Body of pancreas (tissue), 4 donors: ENCODE data around the gene CDH4. TPM values are rescaled to one million over a fixed set of nuclear protein-coding genes. Genes with fewer than 3 reads are reported as not detected.

Experiments used
- ATAC-seq: fragments of 150-250 bp; one replicate; pipeline ENCODE4 v1.9.1; 2016
- DNase-seq, 4 donors: peaks; one replicate each; pipeline ENCODE4 v3.0.0-alpha.2; 2019
- H3K27ac ChIP-seq, 4 donors: fragments of 200-600 bp; sonication (generic); 1 replicate in 3 of 4; 2 replicates in 1 of 4; pipeline versions ENCODE4 v1.5.1 to v1.6.1; 2016 to 2019; ENCODE audit warnings: mild to moderate bottlenecking in 1 of 4, mixed read lengths in 1 of 4, moderate library complexity in 1 of 4
- H3K27me3 ChIP-seq, 2 donors: fragments of 200-600 bp; sonication (generic); one replicate each; pipeline ENCODE4 v1.6.0; 2016; ENCODE audit warnings: mild to moderate bottlenecking in 1 of 2
- H3K36me3 ChIP-seq, 2 donors: fragments of 200-600 bp; sonication (generic); replicated peaks in 1 of 2; 2 replicates each; pipeline ENCODE4 v1.5.1; 2016; ENCODE audit warnings: low read depth in 2 of 2; ENCODE audit not compliant: insufficient read depth in 1 of 2
- H3K4me1 ChIP-seq: fragments of 200-600 bp; sonication (generic); one replicate; pipeline ENCODE4 v1.6.0; 2016
- H3K4me3 ChIP-seq, 2 donors: fragments of 200-600 bp; sonication (generic); 1 replicate in 1 of 2; 2 replicates in 1 of 2; pipeline ENCODE4 v1.5.1; 2016 to 2019
- H3K9me3 ChIP-seq, 3 donors: fragments of 200-600 bp; sonication (generic); 1 replicate in 2 of 3; 2 replicates in 1 of 3; pipeline ENCODE4 v1.5.1; 2016
- POLR2A ChIP-seq, 3 donors: fragments of 450-650 bp; IDR thresholded peaks; one replicate each; pipeline ENCODE4 v1.6.1; 2016; ENCODE audit warnings: antibody characterized with exemption in 3 of 3, mild to moderate bottlenecking in 2 of 3
- WGBS, 2 donors: methylation state at CpG; one replicate each; pipeline ENCODE4 v1.1.5; 2017; 5-methylcytosine and 5-hydroxymethylcytosine counted together
- intact Hi-C: fragments of 100-400 bp; cut with DNase I; formaldehyde crosslinking; loops from one replicate; pipeline ENCODE4 v1.15.1; 2023
- total RNA-seq, 2 donors: library from RNA; depleted of rRNA; stranded (reverse); fragments of >200 nt; gene quantifications; one replicate each; pipeline ENCODE4 v1.1.0, GENCODE V29; 2016
- TF ChIP-seq, protein P1 (sequence below), 7 experiments: fragments of 450-650 bp in 4 of 7; fragments of 200-600 bp in 3 of 7; sonication (generic) in 3 of 7; IDR thresholded peaks; one replicate each; pipeline ENCODE4 v1.5.1; 2016 to 2019; ENCODE audit warnings: antibody characterized with exemption in 7 of 7

CDH4 gene
- total RNA-seq, 2 donors from 2014 or later, result 0.33 to 0.52 TPM

DNA sequence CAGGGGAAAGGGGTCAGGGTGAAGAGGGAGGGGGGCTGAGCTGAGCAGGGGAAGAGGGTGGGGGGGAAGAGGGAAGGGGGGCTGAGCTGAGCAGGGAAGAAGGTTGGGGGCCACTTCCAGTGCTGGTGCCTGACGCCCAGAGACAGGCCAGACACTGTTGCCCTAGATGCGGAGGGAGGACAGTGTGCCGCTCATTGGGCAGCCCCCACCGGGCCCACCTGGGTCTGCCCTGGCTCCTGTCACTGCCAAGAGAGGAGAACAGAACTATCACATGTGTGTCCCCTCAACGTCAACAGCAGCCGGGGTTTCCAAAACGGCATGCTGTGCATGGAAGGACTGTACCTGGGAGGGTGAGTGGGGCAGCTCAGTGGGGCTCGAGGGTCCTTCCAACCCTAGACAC lies 342.1 kb downstream of the CDH4 start:
- H3K9me3 ChIP-seq, result peaks cover 0 to 23% (median 0%) of the 10 kb centered on the region in 3 donors
- no peaks in the 10 kb centered on the region for H3K36me3 ChIP-seq
- H3K4me1 ChIP-seq, result no peaks in the 10 kb centered on the region
- H3K27me3 ChIP-seq, result peaks cover 0 to 4% of the 10 kb centered on the region in 2 donors
- intact Hi-C loops, result no loop called here
- no peak for TF ChIP-seq POLR2A (IDR thresholded peaks at IDR 0.05)
- TF ChIP-seq, protein P1, sequence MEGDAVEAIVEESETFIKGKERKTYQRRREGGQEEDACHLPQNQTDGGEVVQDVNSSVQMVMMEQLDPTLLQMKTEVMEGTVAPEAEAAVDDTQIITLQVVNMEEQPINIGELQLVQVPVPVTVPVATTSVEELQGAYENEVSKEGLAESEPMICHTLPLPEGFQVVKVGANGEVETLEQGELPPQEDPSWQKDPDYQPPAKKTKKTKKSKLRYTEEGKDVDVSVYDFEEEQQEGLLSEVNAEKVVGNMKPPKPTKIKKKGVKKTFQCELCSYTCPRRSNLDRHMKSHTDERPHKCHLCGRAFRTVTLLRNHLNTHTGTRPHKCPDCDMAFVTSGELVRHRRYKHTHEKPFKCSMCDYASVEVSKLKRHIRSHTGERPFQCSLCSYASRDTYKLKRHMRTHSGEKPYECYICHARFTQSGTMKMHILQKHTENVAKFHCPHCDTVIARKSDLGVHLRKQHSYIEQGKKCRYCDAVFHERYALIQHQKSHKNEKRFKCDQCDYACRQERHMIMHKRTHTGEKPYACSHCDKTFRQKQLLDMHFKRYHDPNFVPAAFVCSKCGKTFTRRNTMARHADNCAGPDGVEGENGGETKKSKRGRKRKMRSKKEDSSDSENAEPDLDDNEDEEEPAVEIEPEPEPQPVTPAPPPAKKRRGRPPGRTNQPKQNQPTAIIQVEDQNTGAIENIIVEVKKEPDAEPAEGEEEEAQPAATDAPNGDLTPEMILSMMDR (IDR thresholded peaks at IDR 0.05), result no peak
- no peak overlapping the region for H3K4me3 ChIP-seq
- no peak overlapping the region for H3K27ac ChIP-seq
- WGBS, 2 donors, result 62 to 64% methylated on average over 8 of the region's 8 CpGs
- ATAC-seq, result no peak
- no peak for DNase-seq

DNA sequence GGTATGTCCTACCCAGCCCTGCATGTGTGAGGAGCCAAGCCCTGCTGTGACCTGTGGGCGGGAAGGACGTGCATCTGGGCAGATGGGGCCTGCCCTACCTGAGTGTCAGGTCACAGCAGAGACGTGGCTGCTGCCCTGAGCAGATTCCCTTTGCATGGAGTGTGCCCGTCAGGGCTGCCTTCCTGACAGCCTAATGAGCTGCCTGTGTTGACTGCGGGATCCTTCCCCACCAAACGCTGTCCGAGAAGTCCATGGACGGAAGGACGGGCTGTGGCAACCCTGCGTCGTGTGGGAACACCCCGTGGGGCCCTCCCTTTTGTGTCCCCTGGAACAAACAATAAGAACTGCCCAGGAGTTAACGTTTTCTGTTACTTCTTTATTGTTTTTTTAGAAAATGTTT lies 343.2 kb downstream of the CDH4 start:
- TF ChIP-seq, protein P1 (IDR thresholded peaks at IDR 0.05), result no peak
- TF ChIP-seq POLR2A (IDR thresholded peaks at IDR 0.05), result no peak
- WGBS, 2 donors, result 78 to 84% methylated on average over 10 to 13 of the region's 13 CpGs
- DNase-seq, result no peak
- peaks cover 0 to 3% of the 10 kb centered on the region in 2 donors for H3K27me3 ChIP-seq
- no peak overlapping the region for H3K4me3 ChIP-seq
- ATAC-seq, result no peak
- intact Hi-C loops, result no loop called here
- no peaks in the 10 kb centered on the region for H3K4me1 ChIP-seq
- no peaks in the 10 kb centered on the region for H3K36me3 ChIP-seq
- no peak overlapping the region for H3K27ac ChIP-seq
- peaks cover 0 to 23% (median 0%) of the 10 kb centered on the region in 3 donors for H3K9me3 ChIP-seq

DNA sequence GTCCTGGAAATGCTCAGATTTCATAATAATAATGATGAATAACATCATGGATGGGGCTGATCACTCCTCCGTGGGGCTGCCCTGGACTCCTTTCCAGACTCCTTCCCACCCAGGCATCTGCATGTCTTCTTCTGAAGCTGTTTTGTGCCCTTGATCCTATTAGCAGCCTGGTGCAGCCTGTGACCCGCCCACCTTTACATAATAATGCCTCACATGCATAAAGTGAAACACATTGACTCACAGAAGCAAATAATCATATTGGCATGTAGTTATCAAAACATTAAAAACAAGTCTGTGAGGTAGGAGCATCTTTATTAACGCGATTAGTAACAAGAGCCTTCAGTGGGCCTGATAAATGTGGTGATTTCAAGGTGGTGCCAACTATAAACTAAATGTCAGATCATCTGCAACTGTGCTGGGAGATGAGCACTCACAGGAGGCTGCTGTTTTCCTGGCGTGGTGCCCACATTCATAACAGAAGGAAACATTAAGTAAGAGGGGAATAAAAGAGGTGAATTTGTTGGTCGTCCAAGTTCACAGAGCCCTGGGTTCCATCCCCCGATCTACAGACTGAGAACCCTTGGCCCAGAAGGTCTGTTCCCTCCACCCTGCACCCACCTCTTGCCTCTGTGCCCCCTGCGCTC lies 344.7 kb downstream of the CDH4 start:
- peaks cover 0 to 22% (median 0%) of the 10 kb centered on the region in 3 donors for H3K9me3 ChIP-seq
- H3K4me3 ChIP-seq, result no peak overlapping the region
- no peak overlapping the region for H3K27ac ChIP-seq
- DNase-seq (no peak), ATAC-seq (no peak)
- intact Hi-C loops, result no loop called here
- 64 to 67% methylated on average over 8 of the region's 8 CpGs for WGBS, 2 donors
- H3K36me3 ChIP-seq, result no peaks in the 10 kb centered on the region
- TF ChIP-seq POLR2A (IDR thresholded peaks at IDR 0.05), result no peak
- TF ChIP-seq, protein P1 (IDR thresholded peaks at IDR 0.05), result no peak
- no peaks in the 10 kb centered on the region for H3K4me1 ChIP-seq
- H3K27me3 ChIP-seq, result no peaks in the 10 kb centered on the region

DNA sequence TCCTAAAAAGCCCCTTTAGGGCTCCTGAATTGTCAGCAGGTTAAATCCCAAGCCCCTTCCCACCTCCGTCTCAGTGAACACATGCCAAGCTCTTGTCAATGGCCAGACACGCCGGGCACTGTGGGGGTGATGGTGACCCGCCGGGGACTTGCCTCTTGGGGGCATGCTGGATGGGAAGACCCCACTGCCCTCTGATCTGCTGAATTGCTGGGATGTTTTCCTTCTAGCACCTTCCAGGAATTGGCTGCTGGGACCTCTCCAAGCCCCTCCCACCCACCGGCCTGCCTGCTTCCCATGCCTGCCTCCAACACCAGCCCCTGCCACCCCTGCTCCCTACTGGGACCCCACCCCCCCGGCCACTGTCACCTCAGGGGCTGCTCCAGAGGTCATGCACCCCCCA lies 345.9 kb downstream of the CDH4 start:
- 54 to 63% methylated on average over 7 of the region's 7 CpGs for WGBS, 2 donors
- intact Hi-C loops, result no loop called here
- Histone ChIP-seq H3K27ac (no peak overlapping the region), H3K27me3 (no peaks in the 10 kb centered on the region), H3K9me3 (peaks cover 0 to 17% (median 0%) of the 10 kb centered on the region in 3 donors), H3K36me3 (no peaks in the 10 kb centered on the region), H3K4me1 (no peaks in the 10 kb centered on the region), H3K4me3 (no peak overlapping the region)
- no peak for ATAC-seq
- no peak for DNase-seq
- TF ChIP-seq, protein P1 (IDR thresholded peaks at IDR 0.05), result no peak
- no peak for TF ChIP-seq POLR2A (IDR thresholded peaks at IDR 0.05)

DNA sequence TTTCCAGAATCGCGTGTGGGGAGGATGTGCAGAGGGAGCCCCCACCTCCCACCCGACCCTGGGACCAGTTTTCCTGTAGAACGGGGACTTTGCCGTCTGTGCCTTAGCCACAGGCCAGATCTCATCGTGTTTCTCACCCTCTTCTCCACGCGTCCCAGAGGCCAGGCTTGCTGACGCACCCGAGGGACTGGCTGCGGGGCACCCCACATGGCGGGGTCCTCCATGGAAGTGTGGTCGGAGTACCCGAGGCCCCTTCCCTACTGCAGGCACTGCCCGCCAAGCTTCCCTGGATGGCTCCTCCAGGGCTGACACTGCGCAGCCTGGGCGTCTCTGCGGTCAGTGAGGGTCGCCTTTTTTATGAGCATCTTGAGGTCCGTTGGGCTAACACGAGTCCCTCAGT lies 346.5 kb downstream of the CDH4 start:
- Histone ChIP-seq H3K36me3 (no peaks in the 10 kb centered on the region), H3K27me3 (no peaks in the 10 kb centered on the region), H3K9me3 (peaks cover 0 to 17% (median 0%) of the 10 kb centered on the region in 3 donors), H3K4me3 (no peak overlapping the region), H3K27ac (no peak overlapping the region), H3K4me1 (no peaks in the 10 kb centered on the region)
- intact Hi-C loops, result no loop called here
- WGBS, 2 donors, result 68 to 73% methylated on average over 6 to 21 of the region's 21 CpGs
- ATAC-seq (no peak), DNase-seq (no peak)
- TF ChIP-seq, protein P1 (IDR thresholded peaks at IDR 0.05), result no peak
- TF ChIP-seq POLR2A (IDR thresholded peaks at IDR 0.05), result no peak
